Body of pancreas (tissue), 4 donors: ENCODE measurements around the gene ARID5A. TPM values are rescaled to one million over a fixed set of nuclear protein-coding genes. Genes with fewer than 3 reads are reported as not detected.
A peak's percentile ranks its signal among the peaks of the same experiment; 100 is the strongest.
"Not testable (repeated sequence)": the region's sequence is repeated elsewhere in the genome, so short reads cannot be mapped to it uniquely, and the experiment has no call there.

Experiments
- ATAC-seq: fragments of 150-250 bp; one replicate; pipeline ENCODE4 v1.9.1; 2016
- DNase-seq, 4 donors: peaks; one replicate each; pipeline ENCODE4 v3.0.0-alpha.2; 2019
- H3K27ac ChIP-seq, 4 donors: fragments of 200-600 bp; sonication (generic); 1 replicate in 3 of 4; 2 replicates in 1 of 4; pipeline versions ENCODE4 v1.5.1 to v1.6.1; 2016 to 2019; ENCODE audit warnings: mild to moderate bottlenecking in 1 of 4, mixed read lengths in 1 of 4, moderate library complexity in 1 of 4
- H3K27me3 ChIP-seq, 2 donors: fragments of 200-600 bp; sonication (generic); one replicate each; pipeline ENCODE4 v1.6.0; 2016; ENCODE audit warnings: mild to moderate bottlenecking in 1 of 2
- H3K36me3 ChIP-seq, 2 donors: fragments of 200-600 bp; sonication (generic); replicated peaks in 1 of 2; 2 replicates each; pipeline ENCODE4 v1.5.1; 2016; ENCODE audit warnings: low read depth in 2 of 2; ENCODE audit not compliant: insufficient read depth in 1 of 2
- H3K4me1 ChIP-seq: fragments of 200-600 bp; sonication (generic); one replicate; pipeline ENCODE4 v1.6.0; 2016
- H3K4me3 ChIP-seq, 2 donors: fragments of 200-600 bp; sonication (generic); 1 replicate in 1 of 2; 2 replicates in 1 of 2; pipeline ENCODE4 v1.5.1; 2016 to 2019
- H3K9me3 ChIP-seq, 3 donors: fragments of 200-600 bp; sonication (generic); 1 replicate in 2 of 3; 2 replicates in 1 of 3; pipeline ENCODE4 v1.5.1; 2016
- CTCF ChIP-seq, 7 experiments: fragments of 450-650 bp in 4 of 7; fragments of 200-600 bp in 3 of 7; sonication (generic) in 3 of 7; IDR thresholded peaks; one replicate each; pipeline ENCODE4 v1.5.1; 2016 to 2019; ENCODE audit warnings: antibody characterized with exemption in 7 of 7
- POLR2A ChIP-seq, 3 donors: fragments of 450-650 bp; IDR thresholded peaks; one replicate each; pipeline ENCODE4 v1.6.1; 2016; ENCODE audit warnings: antibody characterized with exemption in 3 of 3, mild to moderate bottlenecking in 2 of 3
- WGBS, 2 donors: methylation state at CpG; one replicate each; pipeline ENCODE4 v1.1.5; 2017; 5-methylcytosine and 5-hydroxymethylcytosine counted together
- intact Hi-C: fragments of 100-400 bp; cut with DNase I; formaldehyde crosslinking; loops from one replicate; pipeline ENCODE4 v1.15.1; 2023
- total RNA-seq, 2 donors: library from RNA; depleted of rRNA; stranded (reverse); fragments of >200 nt; gene quantifications; one replicate each; pipeline ENCODE4 v1.1.0, GENCODE V29; 2016

ARID5A gene
- total RNA-seq, 2 donors from 2014 or later, result 8.9 to 9.6 TPM

- Histone ChIP-seq H3K4me3 (no peak overlapping the region), H3K9me3 (no peaks in the 10 kb centered on the region), H3K27ac (no peak overlapping the region), H3K36me3 (no peaks in the 10 kb centered on the region), H3K4me1 (peaks cover 17% of the 10 kb centered on the region), H3K27me3 (no peaks in the 10 kb centered on the region)
- TF ChIP-seq POLR2A (IDR thresholded peaks at IDR 0.05) (no peak), CTCF (IDR thresholded peaks at IDR 0.05) (peak; percentile 72 to 93 (median 84))
- DNase-seq (peak; percentile 63 to 78 (median 72)), ATAC-seq (peak; percentile 45)
- WGBS, 2 donors, result 37 to 77% methylated on average over 6 to 35 of the region's 35 CpGs
- intact Hi-C loops, result loop anchor here (5.0 kb wide), 1 partner anchor 248 kb away; no protein-coding TSS in a partner anchor
Measured at GRCh38 chr2:96554293-96555145, 18.0 kb downstream of the ARID5A start.

GRCh38 chr2:96555146-96555610 lies 18.6 kb downstream of the ARID5A start:
- DNase-seq, result no peak
- Histone ChIP-seq H3K27me3 (no peaks in the 10 kb centered on the region), H3K9me3 (no peaks in the 10 kb centered on the region), H3K4me1 (peaks cover 10% of the 10 kb centered on the region), H3K4me3 (no peak overlapping the region), H3K27ac (no peak overlapping the region), H3K36me3 (no peaks in the 10 kb centered on the region)
- intact Hi-C loops, result no loop called here
- 68 to 81% methylated on average over 14 of the region's 14 CpGs for WGBS, 2 donors
- TF ChIP-seq CTCF (IDR thresholded peaks at IDR 0.05), result no peak
- TF ChIP-seq POLR2A (IDR thresholded peaks at IDR 0.05), result no peak
- ATAC-seq, result no peak

GRCh38 chr2:96556441-96557330 lies 20.1 kb downstream of the ARID5A start:
- ATAC-seq (peak; percentile 57), DNase-seq (peak in 3 of 4 donors; percentile 42 to 62 (median 43))
- intact Hi-C loops, result no loop called here
- Histone ChIP-seq H3K27me3 (no peaks in the 10 kb centered on the region), H3K36me3 (no peaks in the 10 kb centered on the region), H3K4me1 (peaks cover 7% of the 10 kb centered on the region), H3K27ac (peak overlapping the region in 1 of 4 donors; percentile 3), H3K9me3 (no peaks in the 10 kb centered on the region), H3K4me3 (no peak overlapping the region)
- WGBS, 2 donors, result 76 to 78% methylated on average over 16 of the region's 16 CpGs
- no peak for TF ChIP-seq CTCF (IDR thresholded peaks at IDR 0.05)
- TF ChIP-seq POLR2A (IDR thresholded peaks at IDR 0.05), result no peak

- WGBS, 2 donors, result 73 to 76% methylated on average over 6 of the region's 6 CpGs
- H3K27ac ChIP-seq, result peak overlapping the region in 1 of 4 donors; percentile 3
- H3K36me3 ChIP-seq, H3K9me3 ChIP-seq, H3K4me1 ChIP-seq, H3K27me3 ChIP-seq, ATAC-seq, intact Hi-C loops, DNase-seq, H3K4me3 ChIP-seq: not testable (repeated sequence)
Measured at GRCh38 chr2:96557421-96557820, 20.9 kb downstream of the ARID5A start.

- Histone ChIP-seq H3K27me3 (no peaks in the 10 kb centered on the region), H3K27ac (no peak overlapping the region), H3K9me3 (no peaks in the 10 kb centered on the region), H3K4me1 (peaks cover 7% of the 10 kb centered on the region), H3K36me3 (no peaks in the 10 kb centered on the region), H3K4me3 (no peak overlapping the region)
- TF ChIP-seq CTCF (IDR thresholded peaks at IDR 0.05) (no peak), POLR2A (IDR thresholded peaks at IDR 0.05) (no peak)
- ATAC-seq, result no peak
- no peak for DNase-seq
- intact Hi-C loops, result no loop called here
- WGBS, 2 donors, result 81 to 92% methylated on average over 6 of the region's 6 CpGs
Measured at GRCh38 chr2:96558061-96558460, 21.5 kb downstream of the ARID5A start.
